Thyroid gland (tissue), 4 donors: Measurements from ENCODE around the gene PLSCR5. TPM values are rescaled to one million over a fixed set of nuclear protein-coding genes. Genes with fewer than 3 reads are reported as not detected.

Source experiments
- DNase-seq, 2 donors: peaks; one replicate each; pipeline ENCODE4 v3.0.0-alpha.2; 2019
- H3K27ac ChIP-seq, 3 donors: fragments of 200-600 bp; sonication (generic); 1 replicate in 2 of 3; 2 replicates in 1 of 3; pipeline ENCODE4 v1.5.1; 2016 to 2019; ENCODE audit warnings: mild to moderate bottlenecking in 1 of 3, moderate library complexity in 1 of 3
- H3K27me3 ChIP-seq: fragments of 200-600 bp; sonication (generic); one replicate; pipeline ENCODE4 v1.5.1; 2019
- H3K36me3 ChIP-seq, 2 donors: fragments of 200-600 bp; sonication (generic); one replicate each; pipeline ENCODE4 v1.5.1; 2016 to 2019
- H3K4me1 ChIP-seq, 2 donors: fragments of 200-600 bp; sonication (generic); one replicate each; pipeline ENCODE4 v1.5.1; 2017 to 2019
- H3K4me3 ChIP-seq, 3 donors: fragments of 200-600 bp; sonication (generic); replicated peaks in 1 of 3; 1 replicate in 2 of 3; 2 replicates in 1 of 3; pipeline ENCODE4 v1.5.1; 2016; ENCODE audit warnings: mild to moderate bottlenecking in 1 of 3
- H3K9me3 ChIP-seq: fragments of 200-600 bp; sonication (generic); one replicate; pipeline ENCODE4 v1.5.1; 2017
- POLR2A ChIP-seq, 2 donors: fragments of 450-650 bp; IDR thresholded peaks; one replicate each; pipeline ENCODE4 v1.6.1; 2017; ENCODE audit warnings: antibody characterized with exemption in 2 of 2, mild to moderate bottlenecking in 2 of 2, moderate library complexity in 1 of 2
- WGBS, 2 donors: methylation state at CpG; one replicate each; pipeline ENCODE4 v1.1.5; 2017; 5-methylcytosine and 5-hydroxymethylcytosine counted together
- intact Hi-C: fragments of 100-400 bp; cut with DNase I; formaldehyde crosslinking; loops from one replicate; pipeline ENCODE4 v1.15.1; 2023
- total RNA-seq, 4 donors: library from RNA; depleted of rRNA; stranded (reverse); fragments of >200 nt; gene quantifications; one replicate each; pipeline ENCODE4 v1.2.3, GENCODE V29; 2016
- TF ChIP-seq, protein P1 (sequence below), 6 experiments: fragments of 200-600 bp in 3 of 6; fragments of 450-650 bp in 3 of 6; sonication (generic) in 3 of 6; IDR thresholded peaks; one replicate each; pipeline ENCODE4 v1.5.1; 2016 to 2019; ENCODE audit warnings: antibody characterized with exemption in 6 of 6, mild to moderate bottlenecking in 2 of 6, inconsistent platforms in 1 of 6, moderate library complexity in 1 of 6

The PLSCR5 gene
- total RNA-seq, 4 donors from 2014 or later: not detected

GRCh38 chr3:146547235-146547835 lies 57.8 kb downstream of the PLSCR5 start:
- no peaks in the 10 kb centered on the region for H3K27me3 ChIP-seq
- TF ChIP-seq POLR2A (IDR thresholded peaks at IDR 0.05): no peak
- TF ChIP-seq, protein P1, sequence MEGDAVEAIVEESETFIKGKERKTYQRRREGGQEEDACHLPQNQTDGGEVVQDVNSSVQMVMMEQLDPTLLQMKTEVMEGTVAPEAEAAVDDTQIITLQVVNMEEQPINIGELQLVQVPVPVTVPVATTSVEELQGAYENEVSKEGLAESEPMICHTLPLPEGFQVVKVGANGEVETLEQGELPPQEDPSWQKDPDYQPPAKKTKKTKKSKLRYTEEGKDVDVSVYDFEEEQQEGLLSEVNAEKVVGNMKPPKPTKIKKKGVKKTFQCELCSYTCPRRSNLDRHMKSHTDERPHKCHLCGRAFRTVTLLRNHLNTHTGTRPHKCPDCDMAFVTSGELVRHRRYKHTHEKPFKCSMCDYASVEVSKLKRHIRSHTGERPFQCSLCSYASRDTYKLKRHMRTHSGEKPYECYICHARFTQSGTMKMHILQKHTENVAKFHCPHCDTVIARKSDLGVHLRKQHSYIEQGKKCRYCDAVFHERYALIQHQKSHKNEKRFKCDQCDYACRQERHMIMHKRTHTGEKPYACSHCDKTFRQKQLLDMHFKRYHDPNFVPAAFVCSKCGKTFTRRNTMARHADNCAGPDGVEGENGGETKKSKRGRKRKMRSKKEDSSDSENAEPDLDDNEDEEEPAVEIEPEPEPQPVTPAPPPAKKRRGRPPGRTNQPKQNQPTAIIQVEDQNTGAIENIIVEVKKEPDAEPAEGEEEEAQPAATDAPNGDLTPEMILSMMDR (IDR thresholded peaks at IDR 0.05): no peak
- intact Hi-C loops: no loop called here

GRCh38 chr3:146546366-146546965 lies 58.7 kb downstream of the PLSCR5 start:
- H3K9me3 ChIP-seq: no peaks in the 10 kb centered on the region
- DNase-seq: no peak
- H3K4me1 ChIP-seq: peaks cover 4% of the 10 kb centered on the region in 2 donors
- H3K36me3 ChIP-seq: no peaks in the 10 kb centered on the region
- H3K27me3 ChIP-seq: no peaks in the 10 kb centered on the region
- H3K27ac ChIP-seq: no peak overlapping the region
- WGBS, 2 donors: 88 to 95% methylated on average over 1 of the region's 1 CpG
- no peak overlapping the region for H3K4me3 ChIP-seq
- intact Hi-C loops: no loop called here
- TF ChIP-seq POLR2A (IDR thresholded peaks at IDR 0.05): no peak
- TF ChIP-seq, protein P1 (IDR thresholded peaks at IDR 0.05): no peak

More at GRCh38 chr3:146547235-146547835, 57.8 kb downstream of the PLSCR5 start:
- Histone ChIP-seq H3K9me3 (no peaks in the 10 kb centered on the region), H3K27ac (no peak overlapping the region), H3K4me3 (no peak overlapping the region), H3K36me3 (no peaks in the 10 kb centered on the region), H3K4me1 (peaks cover 0 to 1% of the 10 kb centered on the region in 2 donors)
- DNase-seq: no peak

DNA sequence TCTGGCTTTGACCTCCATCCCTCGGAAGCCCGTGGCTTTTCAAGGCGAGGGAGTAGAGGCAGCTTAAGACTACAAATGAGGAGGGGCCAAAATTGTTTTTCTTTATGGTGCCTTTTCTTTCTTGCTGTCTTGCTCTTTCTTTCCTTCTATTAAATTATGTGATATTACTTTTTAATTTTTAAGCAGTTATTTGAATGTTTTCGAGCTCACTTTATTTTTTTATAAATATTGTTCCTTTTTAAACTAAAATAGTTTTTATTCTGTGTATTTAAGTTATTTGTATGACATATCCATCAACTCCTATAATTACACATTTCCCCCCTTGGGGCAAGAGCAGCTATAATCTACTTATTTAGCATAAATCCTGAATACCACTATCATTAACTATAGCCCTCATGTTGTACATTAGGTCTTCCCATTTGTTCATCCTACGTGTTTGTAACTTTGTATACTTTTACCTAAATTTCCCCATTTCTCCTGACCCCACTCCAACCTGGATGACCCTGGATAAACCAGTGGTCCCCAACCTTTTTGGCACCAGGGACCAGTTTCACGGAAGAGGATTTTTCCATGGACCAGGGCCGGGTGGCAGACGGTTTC lies 60.1 kb downstream of the PLSCR5 start:
- H3K4me1 ChIP-seq: peaks cover 4% of the 10 kb centered on the region in 2 donors
- no peaks in the 10 kb centered on the region for H3K36me3 ChIP-seq
- H3K27ac ChIP-seq: peak overlapping the region; percentile 88 to 98 (median 95)
- WGBS, 2 donors: 54 to 57% methylated on average over 8 of the region's 8 CpGs
- no peak for DNase-seq
- H3K9me3 ChIP-seq: no peaks in the 10 kb centered on the region
- H3K4me3 ChIP-seq: peak overlapping the region; percentile 44 to 88 (median 58)
- intact Hi-C loops: no loop called here
- TF ChIP-seq POLR2A (IDR thresholded peaks at IDR 0.05): no peak
- TF ChIP-seq, protein P1 (IDR thresholded peaks at IDR 0.05): no peak
- no peaks in the 10 kb centered on the region for H3K27me3 ChIP-seq

DNA sequence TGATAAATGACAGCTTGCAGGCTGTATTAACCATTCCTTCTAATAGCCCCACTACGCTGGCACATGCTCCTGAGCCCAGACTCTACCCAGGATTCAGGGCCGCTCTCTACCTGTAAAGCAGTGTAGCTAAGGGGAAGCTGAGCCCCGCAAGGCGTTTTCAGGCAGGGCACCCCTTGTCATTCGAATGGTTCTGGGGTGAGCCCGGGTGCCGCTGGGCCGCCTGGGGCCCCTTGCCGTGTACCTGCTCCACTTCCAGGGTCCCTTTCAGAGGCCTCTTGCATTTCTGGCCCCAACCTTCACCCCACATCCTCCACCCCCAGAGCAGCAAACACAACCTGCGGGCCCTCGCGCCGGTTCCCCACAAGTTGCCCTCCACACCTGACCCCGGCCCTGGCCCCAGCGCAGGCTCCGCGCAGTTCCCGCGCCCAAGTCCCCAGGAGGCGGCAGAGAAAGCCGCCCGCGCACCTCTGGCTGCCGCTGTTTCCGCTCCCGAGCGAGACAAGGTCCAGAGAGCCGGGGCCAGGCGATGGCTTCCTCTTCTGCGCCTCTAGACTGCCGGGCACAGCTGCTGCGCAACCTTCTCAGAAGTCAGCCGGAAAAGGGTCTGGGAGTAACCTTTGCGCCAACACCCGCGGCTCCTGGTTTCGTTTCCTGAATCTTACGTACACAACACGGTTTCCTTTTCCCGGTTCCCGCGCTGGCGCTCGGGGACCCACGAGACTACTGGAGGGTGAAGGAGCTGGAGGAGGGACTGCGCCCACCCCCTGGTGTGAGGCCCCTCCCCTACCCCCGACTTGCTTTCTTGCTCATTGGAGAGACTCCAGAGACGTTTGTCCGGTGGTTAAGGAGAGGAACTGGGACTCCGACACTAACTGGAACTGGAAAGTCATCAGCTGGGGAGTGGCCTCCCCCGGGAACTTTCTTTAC lies 60.9 kb downstream of the PLSCR5 start, which contains the start of gene PLSCR1:
PLSCR1 (minus strand) TSS at position 606 of the 927 bp plus-strand sequence. CDS start 8,055 bp downstream, outside the sequence.
- Histone ChIP-seq H3K27ac (peak within 1 kb of the TSS; percentile 88 to 98 (median 95)), H3K4me3 (peak within 1 kb of the TSS; percentile 44 to 88 (median 58)), H3K36me3 (no peaks in the 10 kb centered on the region), H3K27me3 (no peaks in the 10 kb centered on the region), H3K9me3 (no peaks in the 10 kb centered on the region), H3K4me1 (peaks cover 4 to 12% of the 10 kb centered on the region in 2 donors)
- peak in 1 of 2 donors; percentile 70 for TF ChIP-seq POLR2A (IDR thresholded peaks at IDR 0.05)
- TF ChIP-seq, protein P1 (IDR thresholded peaks at IDR 0.05): no peak
- DNase-seq: peak; percentile 89 to 90
- 1 to 2% methylated on average over 51 of the region's 51 CpGs for WGBS, 2 donors
- intact Hi-C loops: no loop called here
